Measurements from ENCODE around the gene PITPNM3.
"Not testable (repeated sequence)": the region's sequence is repeated elsewhere in the genome, so short reads cannot be mapped to it uniquely, and the experiment has no call there.

Gene PITPNM3

GRCh38 chr17:6485646-6486412, 70.5 kb downstream of the PITPNM3 start:
- no peak for DNase-seq (ENCODE audit: extremely low read depth, low read depth)
- no peak for TF ChIP-seq CTCF (IDR thresholded peaks at IDR 0.05; ENCODE audit: low read depth, low read length, missing control alignments)
- H3K4me3 ChIP-seq (replicated peaks; ENCODE audit: low read depth, low read length): no peak overlapping the region

- H3K4me3 ChIP-seq (replicated peaks; ENCODE audit: low read depth, low read length): no peak overlapping the region
- TF ChIP-seq CTCF (IDR thresholded peaks at IDR 0.05; ENCODE audit: low read depth, low read length, missing control alignments): no peak
- DNase-seq (ENCODE audit: extremely low read depth, low read depth): no peak
These were observed 72.8 kb downstream of the PITPNM3 start for GRCh38 chr17:6483507-6483906.

- not testable (repeated sequence) for DNase-seq (ENCODE audit: extremely low read depth, low read depth); H3K4me3 ChIP-seq (replicated peaks; ENCODE audit: low read depth, low read length)
These were observed 73.6 kb downstream of the PITPNM3 start for GRCh38 chr17:6482796-6483195.

GRCh38 chr17:6482105-6482455, 74.3 kb downstream of the PITPNM3 start:
- no peak for DNase-seq (ENCODE audit: extremely low read depth, low read depth)
- no peak overlapping the region for H3K4me3 ChIP-seq (replicated peaks; ENCODE audit: low read depth, low read length)
- TF ChIP-seq CTCF (IDR thresholded peaks at IDR 0.05; ENCODE audit: low read depth, low read length, missing control alignments): no peak

GRCh38 chr17:6480303-6480675, 76.1 kb downstream of the PITPNM3 start:
- TF ChIP-seq CTCF (IDR thresholded peaks at IDR 0.05; ENCODE audit: low read depth, low read length, missing control alignments): no peak
- no peak overlapping the region for H3K4me3 ChIP-seq (replicated peaks; ENCODE audit: low read depth, low read length)
- DNase-seq (ENCODE audit: extremely low read depth, low read depth): no peak

- no peak for TF ChIP-seq CTCF (IDR thresholded peaks at IDR 0.05; ENCODE audit: low read depth, low read length, missing control alignments)
- DNase-seq (ENCODE audit: extremely low read depth, low read depth): no peak
- no peak overlapping the region for H3K4me3 ChIP-seq (replicated peaks; ENCODE audit: low read depth, low read length)
These were observed 76.6 kb downstream of the PITPNM3 start for GRCh38 chr17:6479622-6480302.

- no peak overlapping the region for H3K4me3 ChIP-seq (replicated peaks; ENCODE audit: low read depth, low read length)
- DNase-seq (ENCODE audit: extremely low read depth, low read depth): no peak
- TF ChIP-seq CTCF (IDR thresholded peaks at IDR 0.05; ENCODE audit: low read depth, low read length, missing control alignments): no peak
These were observed 77.9 kb downstream of the PITPNM3 start for GRCh38 chr17:6478486-6478885.
